ENCODE measurements around the gene ZNF117.

Gene ZNF117

GRCh38 chr7:65004575-65004974 is 13.7 kb upstream of the ZNF117 start:
- TF ChIP-seq CREB1 (IDR thresholded peaks at IDR 0.05; ENCODE audit: low read depth) (no peak), USF1 (IDR thresholded peaks at IDR 0.05) (no peak), YY1 (IDR thresholded peaks at IDR 0.05; ENCODE audit: low read depth) (no peak), RAD21 (IDR thresholded peaks at IDR 0.05; ENCODE audit: low read depth) (no peak), CEBPB (IDR thresholded peaks at IDR 0.05) (no peak), NFIC (IDR thresholded peaks at IDR 0.05) (no peak), TAF1 (IDR thresholded peaks at IDR 0.05; ENCODE audit: low read depth) (no peak), FOXM1 (IDR thresholded peaks at IDR 0.05; ENCODE audit: borderline replicate concordance, low read depth) (no peak)

- TF ChIP-seq NFIC (IDR thresholded peaks at IDR 0.05) (no peak), REST (IDR thresholded peaks at IDR 0.05; ENCODE audit: low read depth) (no peak), USF1 (IDR thresholded peaks at IDR 0.05) (no peak), TEAD4 (IDR thresholded peaks at IDR 0.05) (no peak), EGR1 (IDR thresholded peaks at IDR 0.05) (no peak), ZBTB7A (IDR thresholded peaks at IDR 0.05; ENCODE audit: low read depth) (no peak), MAX (IDR thresholded peaks at IDR 0.05) (no peak), EP300 (IDR thresholded peaks at IDR 0.05; ENCODE audit: borderline replicate concordance) (no peak), CREB1 (IDR thresholded peaks at IDR 0.05; ENCODE audit: low read depth) (no peak), RAD21 (IDR thresholded peaks at IDR 0.05; ENCODE audit: low read depth) (no peak), TCF12 (IDR thresholded peaks at IDR 0.05; ENCODE audit: low read depth) (no peak), CEBPB (IDR thresholded peaks at IDR 0.05) (no peak), YY1 (IDR thresholded peaks at IDR 0.05; ENCODE audit: low read depth) (no peak)
Observed at GRCh38 chr7:65002972-65003585, 12.2 kb upstream of the ZNF117 start.

- no peak for TF ChIP-seq NFIC (IDR thresholded peaks at IDR 0.05)
- no peak for TF ChIP-seq EGR1 (IDR thresholded peaks at IDR 0.05)
- TF ChIP-seq EP300 (IDR thresholded peaks at IDR 0.05; ENCODE audit: borderline replicate concordance): no peak
- no peak for TF ChIP-seq CREB1 (IDR thresholded peaks at IDR 0.05; ENCODE audit: low read depth)
- TF ChIP-seq TCF12 (IDR thresholded peaks at IDR 0.05; ENCODE audit: low read depth): no peak
- TF ChIP-seq RAD21 (IDR thresholded peaks at IDR 0.05; ENCODE audit: low read depth): no peak
- no peak for TF ChIP-seq FOXM1 (IDR thresholded peaks at IDR 0.05; ENCODE audit: borderline replicate concordance, low read depth)
- no peak for TF ChIP-seq REST (IDR thresholded peaks at IDR 0.05; ENCODE audit: low read depth)
- TF ChIP-seq CEBPB (IDR thresholded peaks at IDR 0.05): no peak
- no peak for TF ChIP-seq ZBTB7A (IDR thresholded peaks at IDR 0.05; ENCODE audit: low read depth)
Observed at GRCh38 chr7:65001291-65001814, 10.5 kb upstream of the ZNF117 start.

GRCh38 chr7:64999165-65000004 is 8.5 kb upstream of the ZNF117 start:
- no peak for TF ChIP-seq ZBTB7A (IDR thresholded peaks at IDR 0.05; ENCODE audit: low read depth)
- TF ChIP-seq CEBPB (IDR thresholded peaks at IDR 0.05): no peak
- no peak for TF ChIP-seq TAF1 (IDR thresholded peaks at IDR 0.05; ENCODE audit: low read depth)
- no peak for TF ChIP-seq FOXM1 (IDR thresholded peaks at IDR 0.05; ENCODE audit: borderline replicate concordance, low read depth)
- TF ChIP-seq TCF12 (IDR thresholded peaks at IDR 0.05; ENCODE audit: low read depth): no peak

- TF ChIP-seq TAF1 (IDR thresholded peaks at IDR 0.05; ENCODE audit: low read depth): no peak
- TF ChIP-seq FOXM1 (IDR thresholded peaks at IDR 0.05; ENCODE audit: borderline replicate concordance, low read depth): no peak
- no peak for TF ChIP-seq EP300 (IDR thresholded peaks at IDR 0.05; ENCODE audit: borderline replicate concordance)
- TF ChIP-seq CEBPB (IDR thresholded peaks at IDR 0.05): no peak
- TF ChIP-seq ZBTB7A (IDR thresholded peaks at IDR 0.05; ENCODE audit: low read depth): no peak
- no peak for TF ChIP-seq YY1 (IDR thresholded peaks at IDR 0.05; ENCODE audit: low read depth)
- no peak for TF ChIP-seq CREB1 (IDR thresholded peaks at IDR 0.05; ENCODE audit: low read depth)
- no peak for TF ChIP-seq EGR1 (IDR thresholded peaks at IDR 0.05)
- TF ChIP-seq REST (IDR thresholded peaks at IDR 0.05; ENCODE audit: low read depth): no peak
- TF ChIP-seq USF1 (IDR thresholded peaks at IDR 0.05): no peak
- no peak for TF ChIP-seq RAD21 (IDR thresholded peaks at IDR 0.05; ENCODE audit: low read depth)
- TF ChIP-seq TCF12 (IDR thresholded peaks at IDR 0.05; ENCODE audit: low read depth): no peak
Observed at GRCh38 chr7:64998865-64999164, 8.0 kb upstream of the ZNF117 start.
